GM06990 (cell line): ENCODE results near the gene TNFSF18.

ENCODE experiments used
- DNase-seq: peaks from one replicate; pipeline ENCODE4 v3.0.0-alpha.2; 2011; ENCODE audit not compliant: insufficient read length; ENCODE audit errors: extremely low read depth
- H3K27me3 ChIP-seq: replicated peaks from 2 replicates; pipeline ENCODE4 v1.6.0; 2011; ENCODE audit warnings: low read length; ENCODE audit not compliant: control insufficient read depth, insufficient read depth
- H3K36me3 ChIP-seq: 2 replicates; pipeline ENCODE4 v1.5.1; 2011; ENCODE audit warnings: low read length; ENCODE audit not compliant: control insufficient read depth, insufficient read depth
- H3K4me3 ChIP-seq: replicated peaks from 2 replicates; pipeline ENCODE4 v1.5.1; 2011; ENCODE audit warnings: low read depth, mild to moderate bottlenecking, control low read depth, low read length
- TF ChIP-seq, protein P1 (sequence below): IDR thresholded peaks from 2 replicates; pipeline ENCODE4 v1.5.1; 2011; ENCODE audit warnings: low read length, control low read depth, mild to moderate bottlenecking, inconsistent platforms; ENCODE audit not compliant: insufficient read depth, poor library complexity, severe bottlenecking

Gene TNFSF18

DNA sequence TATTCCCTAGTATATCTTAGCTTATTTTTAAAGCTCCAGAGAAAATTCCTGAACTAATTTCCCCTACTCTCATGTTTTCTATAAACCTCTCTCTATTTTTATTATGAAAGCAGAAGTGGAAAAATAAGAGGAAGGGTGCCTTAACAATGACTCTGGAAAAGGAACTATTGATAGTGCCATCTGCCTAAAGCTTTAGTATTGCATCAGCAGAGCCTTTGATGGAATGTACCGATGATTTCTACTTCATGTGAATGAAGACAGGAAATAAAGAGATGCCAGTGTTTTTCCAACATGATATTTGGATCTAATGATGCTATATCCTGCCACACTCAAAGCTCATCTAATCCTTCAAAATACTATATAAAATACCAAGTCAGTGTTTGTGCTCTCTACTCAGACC is 35.1 kb downstream of the TNFSF18 start:
- DNase-seq, result no peak
- no peaks in the 10 kb centered on the region for H3K36me3 ChIP-seq
- H3K27me3 ChIP-seq, result no peaks in the 10 kb centered on the region
- TF ChIP-seq, protein P1, sequence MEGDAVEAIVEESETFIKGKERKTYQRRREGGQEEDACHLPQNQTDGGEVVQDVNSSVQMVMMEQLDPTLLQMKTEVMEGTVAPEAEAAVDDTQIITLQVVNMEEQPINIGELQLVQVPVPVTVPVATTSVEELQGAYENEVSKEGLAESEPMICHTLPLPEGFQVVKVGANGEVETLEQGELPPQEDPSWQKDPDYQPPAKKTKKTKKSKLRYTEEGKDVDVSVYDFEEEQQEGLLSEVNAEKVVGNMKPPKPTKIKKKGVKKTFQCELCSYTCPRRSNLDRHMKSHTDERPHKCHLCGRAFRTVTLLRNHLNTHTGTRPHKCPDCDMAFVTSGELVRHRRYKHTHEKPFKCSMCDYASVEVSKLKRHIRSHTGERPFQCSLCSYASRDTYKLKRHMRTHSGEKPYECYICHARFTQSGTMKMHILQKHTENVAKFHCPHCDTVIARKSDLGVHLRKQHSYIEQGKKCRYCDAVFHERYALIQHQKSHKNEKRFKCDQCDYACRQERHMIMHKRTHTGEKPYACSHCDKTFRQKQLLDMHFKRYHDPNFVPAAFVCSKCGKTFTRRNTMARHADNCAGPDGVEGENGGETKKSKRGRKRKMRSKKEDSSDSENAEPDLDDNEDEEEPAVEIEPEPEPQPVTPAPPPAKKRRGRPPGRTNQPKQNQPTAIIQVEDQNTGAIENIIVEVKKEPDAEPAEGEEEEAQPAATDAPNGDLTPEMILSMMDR, result no peak
- H3K4me3 ChIP-seq, result no peak overlapping the region

DNA sequence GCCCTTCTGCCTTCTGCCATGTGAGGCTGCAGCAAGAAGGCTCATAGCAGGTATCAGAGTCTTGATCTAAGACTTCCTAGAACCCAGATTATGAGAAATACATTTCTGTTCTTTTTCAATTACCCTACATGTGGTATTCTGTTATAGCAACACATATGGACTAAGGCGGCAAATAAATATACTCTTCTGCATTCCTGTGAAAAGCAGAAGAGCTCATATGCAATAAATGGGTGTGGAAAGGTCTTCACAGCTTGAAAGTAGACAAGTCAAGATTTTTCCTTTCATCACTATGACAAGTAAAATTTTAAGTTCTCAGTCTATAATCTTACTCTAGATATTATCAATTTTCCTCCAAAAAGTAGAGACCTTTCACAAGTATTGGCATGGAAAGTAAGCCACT is 36.6 kb downstream of the TNFSF18 start:
- TF ChIP-seq, protein P1, result no peak
- DNase-seq, result no peak
- no peaks in the 10 kb centered on the region for H3K36me3 ChIP-seq
- H3K27me3 ChIP-seq, result no peaks in the 10 kb centered on the region
- no peak overlapping the region for H3K4me3 ChIP-seq

DNA sequence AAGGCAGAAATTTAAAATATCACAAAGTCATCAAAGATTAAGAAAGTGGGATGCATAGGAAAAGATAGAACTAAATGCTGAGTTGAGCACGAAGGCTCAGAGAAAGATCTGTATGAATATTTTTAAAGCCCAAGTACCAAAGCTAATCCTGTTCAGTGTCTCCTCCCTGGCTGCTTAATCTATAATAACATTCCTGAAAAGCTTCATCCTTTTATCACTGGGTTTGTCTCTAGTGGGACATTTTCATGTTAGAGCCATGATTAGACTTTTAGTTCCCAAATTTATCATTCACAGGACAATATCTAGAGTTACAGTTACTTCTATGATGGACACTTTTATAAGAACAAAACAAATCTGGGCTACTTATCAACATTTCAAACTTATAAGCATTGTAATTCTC is 38.6 kb downstream of the TNFSF18 start:
- Histone ChIP-seq H3K4me3 (no peak overlapping the region), H3K27me3 (no peaks in the 10 kb centered on the region), H3K36me3 (no peaks in the 10 kb centered on the region)
- TF ChIP-seq, protein P1, result no peak
- DNase-seq, result no peak

DNA sequence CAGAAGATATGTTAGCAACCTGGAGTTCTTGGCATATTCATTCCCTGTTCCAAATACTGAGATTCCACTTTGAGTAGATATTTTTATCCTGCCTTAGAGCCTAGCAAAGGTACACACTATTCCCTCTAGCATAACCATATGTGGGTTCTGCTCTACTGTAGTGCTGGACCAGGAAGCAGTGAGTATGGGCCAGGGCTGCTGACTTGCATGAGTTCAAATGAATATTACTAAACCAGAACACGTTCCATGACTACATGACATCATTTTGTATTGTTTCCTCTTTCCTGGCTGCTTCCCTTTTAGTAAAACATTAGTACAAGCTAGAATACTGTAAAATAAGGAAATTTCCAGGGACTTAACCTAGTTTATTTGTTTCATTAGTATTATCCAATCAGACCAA is 41.1 kb downstream of the TNFSF18 start:
- TF ChIP-seq, protein P1, result no peak
- Histone ChIP-seq H3K4me3 (no peak overlapping the region), H3K36me3 (no peaks in the 10 kb centered on the region), H3K27me3 (no peaks in the 10 kb centered on the region)
- no peak for DNase-seq

GRCh38 chr1:173005196-173005864 is 45.4 kb downstream of the TNFSF18 start:
- DNase-seq, result no peak
- TF ChIP-seq, protein P1, result no peak
- Histone ChIP-seq H3K36me3 (no peaks in the 10 kb centered on the region), H3K27me3 (no peaks in the 10 kb centered on the region), H3K4me3 (no peak overlapping the region)
